ENCODE results near the gene RYR1. TPM values are rescaled to one million over a fixed set of nuclear protein-coding genes. Genes with fewer than 3 reads are reported as not detected.
"Not testable (repeated sequence)": the region's sequence is repeated elsewhere in the genome, so short reads cannot be mapped to it uniquely, and the experiment has no call there.

Gene RYR1
- total and polyA plus RNA-seq, 4 donors = 2.8 to 7.6 (median 4.0) TPM

DNA sequence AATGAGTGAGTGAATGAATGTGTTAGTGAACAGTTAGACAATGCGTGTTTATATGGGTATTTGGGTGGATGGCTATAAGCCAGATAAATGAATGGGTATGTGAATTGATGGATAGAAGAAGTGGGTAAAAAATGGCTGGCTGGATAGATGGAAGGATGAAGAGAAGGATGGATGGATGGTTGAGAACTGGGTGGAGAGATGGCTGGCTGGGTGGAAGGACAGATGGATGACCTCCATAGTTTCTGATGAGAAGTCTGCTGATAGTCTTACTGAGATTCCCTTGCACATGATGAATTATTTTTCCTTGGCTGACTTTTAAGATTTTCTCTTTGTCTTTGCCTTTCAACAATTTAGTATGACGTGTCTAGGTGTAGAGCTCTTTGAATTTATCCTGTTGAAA, 57.4 kb downstream of the RYR1 start:
- ATAC-seq (ENCODE audit: insufficient read depth, low FRiP score) = no peak
- H3K9me3 ChIP-seq (ENCODE audit: control insufficient read depth in 4 of 4, insufficient read depth in 3 of 4, low read length in 3 of 4) = peaks cover 0 to 5% (median 2%) of the 10 kb centered on the region in 4 donors
- no peak overlapping the region for H3K9ac ChIP-seq (ENCODE audit: insufficient read depth in 1 of 2, low read length in 2 of 2)
- DNase-seq = no peak
- H3K36me3 ChIP-seq (ENCODE audit: control insufficient read depth in 4 of 4, insufficient read depth in 4 of 4, low read length in 4 of 4) = no peaks in the 10 kb centered on the region
- no peaks in the 10 kb centered on the region for H3K27me3 ChIP-seq (ENCODE audit: control insufficient read depth in 3 of 3, insufficient read depth in 3 of 3, low read length in 2 of 3)
- WGBS, 2 donors = 89 to 96% methylated on average over 2 of the region's 2 CpGs
- no peak for TF ChIP-seq CTCF (IDR thresholded peaks at IDR 0.05; ENCODE audit: control extremely low read depth, extremely low read depth)
- H3K4me3 ChIP-seq = no peak overlapping the region
- H3K27ac ChIP-seq (ENCODE audit: low read depth in 1 of 2, low read length in 1 of 2) = no peak overlapping the region
- no peaks in the 10 kb centered on the region for H3K4me1 ChIP-seq (ENCODE audit: control insufficient read depth in 5 of 5, insufficient read depth in 5 of 5, low read length in 5 of 5)

DNA sequence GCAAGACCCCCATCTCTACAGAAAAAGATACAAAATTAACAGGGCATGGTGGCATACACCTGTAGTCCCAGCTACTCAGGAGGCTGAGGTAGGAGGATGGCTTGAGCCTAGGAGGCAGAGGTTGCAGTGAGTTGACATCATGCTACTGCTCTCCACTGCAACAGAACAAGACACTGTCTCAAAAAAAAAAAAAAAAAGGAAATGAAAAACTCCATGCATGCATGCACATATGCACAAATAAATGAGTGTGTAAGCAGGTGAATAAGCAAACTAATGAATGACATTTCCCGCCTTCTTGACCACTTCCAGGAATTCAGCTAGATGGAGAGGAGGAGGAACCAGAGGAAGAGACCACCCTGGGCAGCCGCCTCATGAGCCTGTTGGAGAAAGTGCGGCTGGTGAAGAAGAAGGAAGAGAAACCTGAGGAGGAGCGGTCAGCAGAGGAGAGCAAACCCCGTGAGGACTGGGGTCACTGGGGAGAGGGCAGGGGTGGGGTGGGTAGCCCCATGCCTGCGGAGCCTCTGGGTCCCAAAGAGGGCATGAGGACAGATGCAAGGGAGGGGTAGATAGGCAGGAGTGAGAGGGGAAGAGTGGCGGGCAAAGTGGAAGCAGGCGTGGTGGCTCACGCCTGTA, 58.8 kb downstream of the RYR1 start:
- Histone ChIP-seq H3K9me3 (ENCODE audit: control insufficient read depth in 4 of 4, insufficient read depth in 3 of 4, low read length in 3 of 4) (peaks cover 0 to 5% (median 2%) of the 10 kb centered on the region in 4 donors), H3K36me3 (ENCODE audit: control insufficient read depth in 4 of 4, insufficient read depth in 4 of 4, low read length in 4 of 4) (no peaks in the 10 kb centered on the region), H3K27ac (ENCODE audit: low read depth in 1 of 2, low read length in 1 of 2) (no peak overlapping the region), H3K4me1 (ENCODE audit: control insufficient read depth in 5 of 5, insufficient read depth in 5 of 5, low read length in 5 of 5) (no peaks in the 10 kb centered on the region), H3K9ac (ENCODE audit: insufficient read depth in 1 of 2, low read length in 2 of 2) (no peak overlapping the region), H3K27me3 (ENCODE audit: control insufficient read depth in 3 of 3, insufficient read depth in 3 of 3, low read length in 2 of 3) (no peaks in the 10 kb centered on the region), H3K4me3 (no peak overlapping the region)
- WGBS, 2 donors = 52 to 60% methylated on average over 9 of the region's 9 CpGs
- DNase-seq (no peak), ATAC-seq (ENCODE audit: insufficient read depth, low FRiP score) (no peak)
- no peak for TF ChIP-seq CTCF (IDR thresholded peaks at IDR 0.05; ENCODE audit: control extremely low read depth, extremely low read depth)

- no peaks in the 10 kb centered on the region for H3K4me1 ChIP-seq (ENCODE audit: control insufficient read depth in 5 of 5, insufficient read depth in 5 of 5, low read length in 5 of 5)
- no peak overlapping the region for H3K27ac ChIP-seq (ENCODE audit: low read depth in 1 of 2, low read length in 1 of 2)
- DNase-seq = no peak
- no peak overlapping the region for H3K9ac ChIP-seq (ENCODE audit: insufficient read depth in 1 of 2, low read length in 2 of 2)
- H3K4me3 ChIP-seq = no peak overlapping the region
- no peaks in the 10 kb centered on the region for H3K27me3 ChIP-seq (ENCODE audit: control insufficient read depth in 3 of 3, insufficient read depth in 3 of 3, low read length in 2 of 3)
- WGBS, 2 donors = 87 to 94% methylated on average over 21 of the region's 21 CpGs
- TF ChIP-seq CTCF (IDR thresholded peaks at IDR 0.05; ENCODE audit: control extremely low read depth, extremely low read depth) = no peak
- no peak for ATAC-seq (ENCODE audit: insufficient read depth, low FRiP score)
- H3K36me3 ChIP-seq (ENCODE audit: control insufficient read depth in 4 of 4, insufficient read depth in 4 of 4, low read length in 4 of 4) = no peaks in the 10 kb centered on the region
- peaks cover 0 to 5% (median 2%) of the 10 kb centered on the region in 4 donors for H3K9me3 ChIP-seq (ENCODE audit: control insufficient read depth in 4 of 4, insufficient read depth in 3 of 4, low read length in 3 of 4)
These were observed 60.9 kb downstream of the RYR1 start for GRCh38 chr19:38494379-38494778.

DNA sequence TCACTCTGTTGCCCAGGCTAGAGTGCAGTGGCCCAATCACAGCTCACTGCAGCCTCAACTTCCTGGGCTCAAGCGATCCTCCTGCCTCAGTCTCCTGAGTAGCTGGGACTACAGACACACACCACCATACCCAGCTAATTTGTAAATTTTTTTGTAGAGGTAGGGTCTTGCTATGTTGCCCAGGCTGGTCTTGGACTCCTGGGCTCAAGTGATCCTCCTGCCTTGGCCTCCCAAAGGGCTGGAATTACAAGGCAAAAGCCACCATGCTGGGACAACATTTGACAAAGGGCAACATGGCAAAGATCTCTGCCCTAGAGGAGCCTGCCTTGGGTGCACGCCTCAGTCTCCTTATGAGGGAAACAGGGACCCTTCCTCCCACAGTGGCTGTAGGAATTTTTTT, 61.9 kb downstream of the RYR1 start:
- not testable (repeated sequence) for H3K36me3 ChIP-seq (ENCODE audit: control insufficient read depth in 4 of 4, insufficient read depth in 4 of 4, low read length in 4 of 4); ATAC-seq (ENCODE audit: insufficient read depth, low FRiP score); H3K4me1 ChIP-seq (ENCODE audit: control insufficient read depth in 5 of 5, insufficient read depth in 5 of 5, low read length in 5 of 5); H3K27ac ChIP-seq (ENCODE audit: low read depth in 1 of 2, low read length in 1 of 2); H3K9me3 ChIP-seq (ENCODE audit: control insufficient read depth in 4 of 4, insufficient read depth in 3 of 4, low read length in 3 of 4); DNase-seq; H3K27me3 ChIP-seq (ENCODE audit: control insufficient read depth in 3 of 3, insufficient read depth in 3 of 3, low read length in 2 of 3); H3K9ac ChIP-seq (ENCODE audit: insufficient read depth in 1 of 2, low read length in 2 of 2); H3K4me3 ChIP-seq
- WGBS, 2 donors = 96% methylated on average over 2 of the region's 2 CpGs
